Peyer's patch (tissue), 4 donors: ENCODE data around the gene P2RY11.

Experiments used
- CTCF ChIP-seq, 6 experiments: fragments of 450-650 bp in 4 of 6; fragments of 200-600 bp in 2 of 6; sonication (generic) in 1 of 6; IDR thresholded peaks; one replicate each; pipeline ENCODE4 v1.5.1; 2017 to 2019; ENCODE audit warnings: antibody characterized with exemption in 6 of 6, mild to moderate bottlenecking in 3 of 6, moderate library complexity in 1 of 6
- POLR2A ChIP-seq, 2 donors: fragments of 450-650 bp; IDR thresholded peaks; one replicate each; pipeline ENCODE4 v1.5.1; 2017; ENCODE audit warnings: antibody characterized with exemption in 2 of 2, mild to moderate bottlenecking in 2 of 2, moderate library complexity in 2 of 2

- TF ChIP-seq POLR2A (IDR thresholded peaks at IDR 0.05) (no peak), CTCF (IDR thresholded peaks at IDR 0.05) (no peak)
These were observed 14.9 kb upstream of the P2RY11 start for GRCh38 chr19:10096615-10096963.
